Adrenal gland (tissue), 12 donors: ENCODE results near the gene ADAMTS12. TPM values are rescaled to one million over a fixed set of nuclear protein-coding genes. Genes with fewer than 3 reads are reported as not detected.

ENCODE experiments used
- DNase-seq, 7 donors: peaks; one replicate each; pipeline ENCODE4 v3.0.0-alpha.2; 2019 to 2020
- H3K27ac ChIP-seq, 5 donors: fragments of 200-600 bp; sonication (generic) in 4 of 5; 1 replicate in 3 of 5; 2 replicates in 2 of 5; pipeline versions ENCODE4 v1.5.1 to v1.8.0; 2016 to 2020; ENCODE audit warnings: mild to moderate bottlenecking in 1 of 5
- H3K27me3 ChIP-seq: fragments of 200-600 bp; 2 replicates; pipeline ENCODE4 v1.8.0; 2021
- H3K36me3 ChIP-seq, 2 donors: fragments of 200-600 bp; replicated peaks in 1 of 2; 1 replicate in 1 of 2; 2 replicates in 1 of 2; pipeline versions ENCODE4 v1.5.1 to v1.8.0; 2018 to 2022
- H3K4me1 ChIP-seq, 2 donors: fragments of 200-600 bp; replicated peaks in 1 of 2; 1 replicate in 1 of 2; 2 replicates in 1 of 2; pipeline versions ENCODE4 v1.5.1 to v1.8.0; 2018 to 2021
- H3K4me3 ChIP-seq, 4 donors: fragments of 200-600 bp; sonication (generic) in 3 of 4; one replicate each; pipeline ENCODE4 v1.5.1; 2016 to 2018
- H3K9me3 ChIP-seq, 3 donors: fragments of 200-600 bp; sonication (generic) in 1 of 3; replicated peaks in 1 of 3; 1 replicate in 2 of 3; 2 replicates in 1 of 3; pipeline versions ENCODE4 v1.5.1 to v1.8.0; 2016 to 2021
- POLR2A ChIP-seq, 2 donors: fragments of 450-650 bp; IDR thresholded peaks; one replicate each; pipeline ENCODE4 v1.6.1; 2017; ENCODE audit warnings: antibody characterized with exemption in 2 of 2, mild to moderate bottlenecking in 2 of 2, moderate library complexity in 1 of 2
- WGBS, 4 donors: extraction: QIAGEN DNeasy Blood & Tissue Kit in 2 of 4; methylation state at CpG; one replicate each; pipeline versions ENCODE4 v1.1.5 to v1.1.7; 2013 to 2017; 5-methylcytosine and 5-hydroxymethylcytosine counted together
- intact Hi-C, 2 donors: fragments of 100-400 bp; cut with DNase I; formaldehyde crosslinking; loops; one replicate each; pipeline versions ENCODE4 v1.14.1 to v1.15.0; 2022 to 2023
- polyA plus RNA-seq, 3 donors: library from polyadenylated mRNA; stranded (reverse); fragments of 200-250 nt in 2 of 3; fragments of 350-450 nt in 1 of 3; fragmentation: Illumina TruSeq in 1 of 3; extraction: RNeasy Lipid Tissue Mini Kit (QIAGEN cat#74804) in 1 of 3; gene quantifications; one replicate each; pipeline ENCODE4 v1.2.3, GENCODE V29; 2013 to 2014
- total RNA-seq, 9 donors: library from RNA; depleted of rRNA in 4 of 9; stranded (reverse); fragments of >200 nt in 4 of 9; fragments of 120-200 nt in 1 of 9; fragmentation: NEBNext Ultra II Directional in 1 of 9; extraction: Animal tissue kit (Norgen Biotek cat#: 25700) in 1 of 9; gene quantifications; one replicate each; pipeline versions ENCODE4 v1.1.0 to v1.2.4, GENCODE V29; 2013 to 2023
- TF ChIP-seq, protein P1 (sequence below), 6 experiments: fragments of 450-650 bp in 4 of 6; fragments of 200-600 bp in 2 of 6; sonication (generic) in 1 of 6; IDR thresholded peaks; 1 replicate in 5 of 6; 2 replicates in 1 of 6; pipeline versions ENCODE4 v1.5.1 to v1.8.0; 2016 to 2021; ENCODE audit warnings: antibody characterized with exemption in 6 of 6, mild to moderate bottlenecking in 2 of 6, moderate library complexity in 1 of 6
- donor health status: healthy with polysubstance abuse.
- donor health status: Bipolar disorder and iron deficiency.
- donor health status: DM: yes; HTN: yes; CAD: no.
- donor health status: DM: no; HTN: no; CAD: no.
- donor health status: DM: no; HTN: no; CAD: no.
- donor health status: DM: yes; HTN: yes; CAD: no.

Gene ADAMTS12
- total and polyA plus RNA-seq, 12 donors: 1.9 to 76.1 (median 10.5) TPM

DNA sequence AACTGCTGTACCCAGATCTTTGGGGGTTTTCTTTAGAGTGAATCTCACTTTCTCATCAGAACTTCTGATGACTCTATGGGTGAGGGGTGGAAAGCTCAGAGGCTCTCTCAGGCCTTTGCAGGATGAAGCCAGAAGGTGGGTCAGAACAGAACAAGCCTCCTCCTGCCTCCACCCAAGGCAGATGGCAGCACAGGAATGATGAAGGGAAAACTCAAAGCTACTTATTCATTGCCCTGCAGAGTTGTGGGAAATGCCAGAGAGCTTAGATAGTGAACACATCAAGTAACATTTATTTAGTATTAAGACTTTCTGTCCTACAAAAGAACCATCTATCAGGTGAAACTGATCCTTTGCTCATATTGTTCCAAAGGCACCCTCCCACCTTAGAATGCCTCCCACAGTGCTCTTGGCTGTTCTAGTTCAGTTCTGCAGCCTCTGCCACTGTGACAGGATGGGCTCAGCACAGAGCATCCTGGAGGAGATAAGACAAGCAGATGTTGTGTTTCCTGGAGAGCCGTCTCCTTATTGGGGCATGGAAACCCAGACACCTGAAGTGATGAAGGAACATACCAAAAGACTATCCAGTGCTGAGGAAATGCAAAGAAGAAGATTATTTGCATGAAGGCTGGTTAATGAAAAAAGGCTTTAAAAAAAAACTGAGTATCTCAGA, 146.6 kb downstream of the ADAMTS12 start:
- TF ChIP-seq, protein P1, sequence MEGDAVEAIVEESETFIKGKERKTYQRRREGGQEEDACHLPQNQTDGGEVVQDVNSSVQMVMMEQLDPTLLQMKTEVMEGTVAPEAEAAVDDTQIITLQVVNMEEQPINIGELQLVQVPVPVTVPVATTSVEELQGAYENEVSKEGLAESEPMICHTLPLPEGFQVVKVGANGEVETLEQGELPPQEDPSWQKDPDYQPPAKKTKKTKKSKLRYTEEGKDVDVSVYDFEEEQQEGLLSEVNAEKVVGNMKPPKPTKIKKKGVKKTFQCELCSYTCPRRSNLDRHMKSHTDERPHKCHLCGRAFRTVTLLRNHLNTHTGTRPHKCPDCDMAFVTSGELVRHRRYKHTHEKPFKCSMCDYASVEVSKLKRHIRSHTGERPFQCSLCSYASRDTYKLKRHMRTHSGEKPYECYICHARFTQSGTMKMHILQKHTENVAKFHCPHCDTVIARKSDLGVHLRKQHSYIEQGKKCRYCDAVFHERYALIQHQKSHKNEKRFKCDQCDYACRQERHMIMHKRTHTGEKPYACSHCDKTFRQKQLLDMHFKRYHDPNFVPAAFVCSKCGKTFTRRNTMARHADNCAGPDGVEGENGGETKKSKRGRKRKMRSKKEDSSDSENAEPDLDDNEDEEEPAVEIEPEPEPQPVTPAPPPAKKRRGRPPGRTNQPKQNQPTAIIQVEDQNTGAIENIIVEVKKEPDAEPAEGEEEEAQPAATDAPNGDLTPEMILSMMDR (IDR thresholded peaks at IDR 0.05): no peak
- TF ChIP-seq POLR2A (IDR thresholded peaks at IDR 0.05): no peak
- intact Hi-C loops: no loop called here
- DNase-seq: no peak
- H3K4me3 ChIP-seq: no peak overlapping the region
- no peaks in the 10 kb centered on the region for H3K4me1 ChIP-seq
- H3K36me3 ChIP-seq: no peaks in the 10 kb centered on the region
- no peak overlapping the region for H3K27ac ChIP-seq
- no peaks in the 10 kb centered on the region for H3K27me3 ChIP-seq
- no peaks in the 10 kb centered on the region for H3K9me3 ChIP-seq
- 74 to 89% (median 79%) methylated on average over 1 of the region's 1 CpG for WGBS, 4 donors

DNA sequence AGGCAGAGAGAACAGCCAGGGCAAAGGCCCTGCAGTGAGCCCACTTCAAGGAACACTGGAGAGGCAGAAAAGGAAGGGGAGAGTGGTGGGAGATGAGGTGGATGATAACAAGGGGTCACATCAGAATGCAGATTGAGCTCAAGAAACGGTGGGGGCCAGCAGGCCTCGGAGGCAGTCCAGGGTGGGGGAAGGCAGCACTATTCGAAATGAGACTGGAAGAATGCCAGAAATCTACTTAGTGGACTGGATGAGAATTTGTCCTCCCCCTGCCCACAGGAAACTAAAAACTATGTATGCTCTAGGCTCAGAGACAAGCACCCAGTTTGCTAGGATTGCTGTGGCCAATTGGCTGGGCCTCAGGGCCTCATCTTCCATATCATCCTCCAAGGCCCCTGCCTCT, 148.7 kb downstream of the ADAMTS12 start:
- Histone ChIP-seq H3K36me3 (no peaks in the 10 kb centered on the region), H3K4me1 (no peaks in the 10 kb centered on the region), H3K4me3 (no peak overlapping the region), H3K27ac (no peak overlapping the region), H3K27me3 (no peaks in the 10 kb centered on the region), H3K9me3 (no peaks in the 10 kb centered on the region)
- 49 to 80% (median 61%) methylated on average over 3 of the region's 3 CpGs for WGBS, 4 donors
- TF ChIP-seq POLR2A (IDR thresholded peaks at IDR 0.05): no peak
- TF ChIP-seq, protein P1 (IDR thresholded peaks at IDR 0.05): no peak
- intact Hi-C loops: no loop called here
- DNase-seq: no peak

DNA sequence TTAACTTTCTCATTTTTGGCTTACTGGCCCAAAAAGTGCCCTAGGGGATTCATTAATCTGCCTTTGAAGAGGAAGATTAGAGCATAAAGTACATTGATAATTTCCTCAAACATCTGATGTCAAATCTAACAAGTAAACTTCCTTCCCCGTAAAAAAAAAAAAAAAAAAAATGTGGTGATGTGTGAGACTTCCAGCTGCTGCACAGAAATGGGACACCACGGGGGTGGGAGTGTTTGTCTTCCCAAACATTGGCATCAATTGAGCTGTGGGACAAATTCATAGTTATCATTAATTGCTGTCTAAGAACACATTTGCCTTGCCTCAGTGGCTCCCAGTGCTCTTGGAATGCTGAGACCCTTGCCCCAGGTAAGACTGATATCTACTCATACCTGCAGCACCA, 149.6 kb downstream of the ADAMTS12 start:
- Histone ChIP-seq H3K27me3 (no peaks in the 10 kb centered on the region), H3K36me3 (no peaks in the 10 kb centered on the region), H3K4me3 (no peak overlapping the region), H3K4me1 (no peaks in the 10 kb centered on the region), H3K9me3 (no peaks in the 10 kb centered on the region), H3K27ac (no peak overlapping the region)
- DNase-seq: no peak
- 57 to 79% (median 65%) methylated on average over 2 of the region's 2 CpGs for WGBS, 4 donors
- intact Hi-C loops: no loop called here
- TF ChIP-seq POLR2A (IDR thresholded peaks at IDR 0.05): no peak
- TF ChIP-seq, protein P1 (IDR thresholded peaks at IDR 0.05): no peak

DNA sequence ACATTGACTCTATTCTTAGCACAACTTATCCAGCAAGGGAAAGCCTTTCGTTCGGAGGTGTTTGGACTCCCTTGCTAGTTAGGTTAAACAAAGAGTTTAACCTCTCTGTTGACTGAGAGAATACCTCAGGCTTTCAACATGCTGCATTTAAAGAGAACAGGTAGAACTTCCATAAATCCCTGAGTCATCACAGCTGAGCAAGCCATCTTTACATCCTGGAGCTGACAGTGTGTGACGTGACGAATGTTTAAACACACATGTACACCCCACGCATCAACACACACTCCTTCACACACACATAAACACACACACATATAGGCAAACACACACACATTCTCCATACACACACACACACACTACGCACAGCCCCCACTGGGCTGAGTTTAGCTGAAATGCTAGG, 152.8 kb downstream of the ADAMTS12 start:
- intact Hi-C loops: no loop called here
- H3K4me1 ChIP-seq: peaks cover 0 to 6% of the 10 kb centered on the region in 2 donors
- WGBS, 4 donors: 86 to 94% (median 89%) methylated on average over 6 of the region's 6 CpGs
- TF ChIP-seq POLR2A (IDR thresholded peaks at IDR 0.05): no peak
- TF ChIP-seq, protein P1 (IDR thresholded peaks at IDR 0.05): no peak
- H3K27me3 ChIP-seq: no peaks in the 10 kb centered on the region
- no peak for DNase-seq
- H3K4me3 ChIP-seq: no peak overlapping the region
- H3K36me3 ChIP-seq: no peaks in the 10 kb centered on the region
- no peaks in the 10 kb centered on the region for H3K9me3 ChIP-seq
- no peak overlapping the region for H3K27ac ChIP-seq
